ENCODE data around the gene HNF4A. TPM values are rescaled to one million over a fixed set of nuclear protein-coding genes. Genes with fewer than 3 reads are reported as not detected.

HNF4A gene
- total and polyA plus RNA-seq, 2 of the 13 experiments (the other 11 are each of a cell fraction or from before 2014, with no cell fraction given): 80.9 to 169 TPM

- peaks cover 43% of the 10 kb centered on the region for H3K79me2 ChIP-seq (ENCODE audit: insufficient read depth, low read length)
- peak overlapping the region; percentile 65 for H2AFZ ChIP-seq (ENCODE audit: low read length)
- intact Hi-C loops (cut with micrococcal nuclease; ENCODE audit: unreplicated experiment) (loop anchor here (1.0 to 5.0 kb wide), 4 partner anchors 15 to 144 kb away; partner anchors contain the start of gene FITM2), in situ Hi-C loops (cut with HindIII; ENCODE audit: extremely low pct_ligation_motif_present, low pct_unique_long_range_greater_than_20kb) (no loop called here)
- WGBS (ENCODE audit: low lambda C conversion rate): 20% methylated on average over 6 of the region's 6 CpGs
- no peaks in the 10 kb centered on the region for H3K9me3 ChIP-seq (ENCODE audit: low read length)
- ChIA-PET CTCF (ENCODE audit: low intra/inter-chr PET ratio, low total read pairs) (no interaction called here), POLR2A (interaction anchor here (0.8 to 4.1 kb wide), 18 partner anchors 8 to 167 kb away, joined by 3 to 38 read pairs (median 5); partner anchors contain the start of genes FITM2 and SERINC3)
- no TSS peak for BruUV-seq (replicated peaks)
- H4K20me1 ChIP-seq (ENCODE audit: insufficient read depth, low read length): no peaks in the 10 kb centered on the region
- ATAC-seq (peak; percentile 54), FAIRE-seq (no peak), DNase-seq (ENCODE audit: low spot score) (peak; percentile 79)
- H3K4me3 ChIP-seq (replicated peaks in 1 of 3; ENCODE audit: insufficient read depth in 1 of 3, low read depth in 2 of 3, low read length in 3 of 3): peak overlapping the region; percentile 69 to 95 (median 92)
- H3K4me2 ChIP-seq (ENCODE audit: low read depth, low read length): peak overlapping the region; percentile 87
- peaks cover 0 to 5% of the 10 kb centered on the region in 2 experiments; a peak in 4 of 5 replicates for H3K36me3 ChIP-seq (replicated peaks in 1 of 2; ENCODE audit: control insufficient read depth in 1 of 2, insufficient read depth in 2 of 2, low read length in 2 of 2)
- H3K4me1 ChIP-seq (ENCODE audit: insufficient read depth, low read length): peaks cover 83% of the 10 kb centered on the region
- H3K27me3 ChIP-seq (ENCODE audit: control insufficient read depth in 1 of 2, insufficient read depth in 2 of 2, low read length in 2 of 2): no peaks in the 10 kb centered on the region; a peak in 1 of 5 replicates
- H3K27ac ChIP-seq (ENCODE audit: extremely low read length, insufficient read depth, low read length): peak overlapping the region; percentile 73
- H3K9ac ChIP-seq (ENCODE audit: insufficient read depth, low read depth, low read length): peak overlapping the region; percentile 85
- no peak for TF ChIP-seq ZNF543 (CRISPR knock-in tag; IDR thresholded peaks at IDR 0.05)
- TF ChIP-seq CC2D1A (CRISPR knock-in tag; IDR thresholded peaks at IDR 0.05): no peak
- no peak for TF ChIP-seq HNRNPK (IDR thresholded peaks at IDR 0.05; ENCODE audit: low read depth, low read length, poor library complexity, severe bottlenecking)
- no peak for TF ChIP-seq IKZF4 (CRISPR knock-in tag; IDR thresholded peaks at IDR 0.05; ENCODE audit: borderline replicate concordance, low read depth, not compliant biosample characterization)
- no peak for TF ChIP-seq ZNF776 (CRISPR knock-in tag; IDR thresholded peaks at IDR 0.05)
- no peak for TF ChIP-seq KAT2B (IDR thresholded peaks at IDR 0.05; ENCODE audit: borderline replicate concordance, low read depth, low read length)
- no peak for TF ChIP-seq FOXK2 (IDR thresholded peaks at IDR 0.05)
- 0 out of 2 replicates have a peak, but pooled peaks have one; percentile 50 for TF ChIP-seq ZNF790 (CRISPR knock-in tag; IDR thresholded peaks at IDR 0.05; ENCODE audit: borderline replicate concordance)
- no peak for TF ChIP-seq KDM5B (CRISPR knock-in tag; IDR thresholded peaks at IDR 0.05; ENCODE audit: borderline replicate concordance)
- TF ChIP-seq MEF2D (CRISPR knock-in tag; IDR thresholded peaks at IDR 0.05): no peak
- no peak for TF ChIP-seq ZNF251 (CRISPR knock-in tag; IDR thresholded peaks at IDR 0.05)
- no peak for TF ChIP-seq CENPT (CRISPR knock-in tag; IDR thresholded peaks at IDR 0.05; ENCODE audit: low read depth)
- no peak for TF ChIP-seq GATAD2A (CRISPR knock-in tag; IDR thresholded peaks at IDR 0.05)
- TF ChIP-seq HNF4G (IDR thresholded peaks at IDR 0.05; ENCODE audit: borderline replicate concordance, low read depth, low read length): no peak
- no peak for TF ChIP-seq HNF4G (CRISPR knock-in tag; IDR thresholded peaks at IDR 0.05; ENCODE audit: borderline replicate concordance, low read depth)
- no peak for TF ChIP-seq ZBTB3 (CRISPR knock-in tag; IDR thresholded peaks at IDR 0.05; ENCODE audit: borderline replicate concordance, low read depth)
- TF ChIP-seq ZNF260 (CRISPR knock-in tag; IDR thresholded peaks at IDR 0.05; ENCODE audit: borderline replicate concordance, low read depth): no peak
- TF ChIP-seq, protein P1, sequence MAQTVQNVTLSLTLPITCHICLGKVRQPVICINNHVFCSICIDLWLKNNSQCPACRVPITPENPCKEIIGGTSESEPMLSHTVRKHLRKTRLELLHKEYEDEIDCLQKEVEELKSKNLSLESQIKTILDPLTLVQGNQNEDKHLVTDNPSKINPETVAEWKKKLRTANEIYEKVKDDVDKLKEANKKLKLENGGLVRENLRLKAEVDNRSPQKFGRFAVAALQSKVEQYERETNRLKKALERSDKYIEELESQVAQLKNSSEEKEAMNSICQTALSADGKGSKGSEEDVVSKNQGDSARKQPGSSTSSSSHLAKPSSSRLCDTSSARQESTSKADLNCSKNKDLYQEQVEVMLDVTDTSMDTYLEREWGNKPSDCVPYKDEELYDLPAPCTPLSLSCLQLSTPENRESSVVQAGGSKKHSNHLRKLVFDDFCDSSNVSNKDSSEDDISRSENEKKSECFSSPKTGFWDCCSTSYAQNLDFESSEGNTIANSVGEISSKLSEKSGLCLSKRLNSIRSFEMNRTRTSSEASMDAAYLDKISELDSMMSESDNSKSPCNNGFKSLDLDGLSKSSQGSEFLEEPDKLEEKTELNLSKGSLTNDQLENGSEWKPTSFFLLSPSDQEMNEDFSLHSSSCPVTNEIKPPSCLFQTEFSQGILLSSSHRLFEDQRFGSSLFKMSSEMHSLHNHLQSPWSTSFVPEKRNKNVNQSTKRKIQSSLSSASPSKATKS (CRISPR knock-in tag; IDR thresholded peaks at IDR 0.05): no peak
- TF ChIP-seq FOXM1 (CRISPR knock-in tag; IDR thresholded peaks at IDR 0.05): no peak
- TF ChIP-seq ZUFSP (CRISPR knock-in tag; IDR thresholded peaks at IDR 0.05; ENCODE audit: borderline replicate concordance): no peak
Measured at GRCh38 chr20:44354979-44355497, 461 bp upstream of the HNF4A start.
